ENCODE measurements around the gene ADAMTS8. TPM values are rescaled to one million over a fixed set of nuclear protein-coding genes. Genes with fewer than 3 reads are reported as not detected.

Gene ADAMTS8
- polyA plus RNA-seq, 1 of the 3 experiments (the other 2 are of a cell fraction), result not detected

DNA sequence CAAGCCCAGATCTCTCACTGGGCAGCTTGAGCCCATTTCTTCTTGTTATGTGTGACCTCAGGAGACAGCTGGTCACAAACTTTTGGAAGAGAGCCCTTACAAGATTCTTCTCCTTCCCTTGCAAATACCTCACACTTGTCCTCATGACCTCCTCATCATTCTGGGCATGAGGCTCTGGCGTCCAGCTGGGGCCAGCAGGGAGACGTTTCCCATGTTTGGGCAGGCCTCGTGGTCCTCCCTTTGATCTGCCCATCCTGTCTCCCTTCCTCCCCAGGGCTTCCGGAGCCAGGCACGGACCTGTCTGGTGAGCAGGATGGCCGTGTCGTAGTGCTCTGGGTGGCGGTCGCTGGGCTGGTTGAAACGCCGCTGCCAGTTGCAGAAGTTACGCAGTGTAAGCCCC lies 9.7 kb downstream of the ADAMTS8 start:
- no peak for DNase-seq
- Histone ChIP-seq H3K36me3 (replicated peaks in 1 of 2; ENCODE audit: control insufficient read depth in 1 of 2, insufficient read depth in 2 of 2, low read length in 1 of 2) (no peaks in the 10 kb centered on the region), H3K9ac (no peak overlapping the region), H3K4me1 (ENCODE audit: control insufficient read depth in 1 of 2, insufficient read depth in 2 of 2, low read depth in 1 of 2, low read length in 1 of 2) (no peaks in the 10 kb centered on the region), H3K4me3 (ENCODE audit: low read depth in 2 of 2, low read length in 1 of 2) (no peak overlapping the region), H3K4me2 (no peak overlapping the region), H3K9me2 (no peaks in the 10 kb centered on the region), H4K20me1 (ENCODE audit: insufficient read depth) (no peaks in the 10 kb centered on the region), H3K27ac (ENCODE audit: low read depth in 2 of 2, low read length in 1 of 2) (no peak overlapping the region), H3F3A (replicated peaks; ENCODE audit: insufficient read depth) (peaks cover 2% of the 10 kb centered on the region), H3K27me3 (ENCODE audit: insufficient read depth) (peaks cover 10% of the 10 kb centered on the region; the same call in 1 of the 2 replicates), H3K79me2 (ENCODE audit: insufficient read depth) (no peaks in the 10 kb centered on the region), H3K9me3 (no peaks in the 10 kb centered on the region), H2AFZ (ENCODE audit: low read depth) (no peak overlapping the region)
- TF ChIP-seq NRF1 (IDR thresholded peaks at IDR 0.05; ENCODE audit: low read depth, low read length), result no peak
- no peak for TF ChIP-seq CTCF (IDR thresholded peaks at IDR 0.05)
- TF ChIP-seq ELF1 (IDR thresholded peaks at IDR 0.05), result no peak
- TF ChIP-seq JUND (IDR thresholded peaks at IDR 0.05), result no peak
- TF ChIP-seq, protein P1, sequence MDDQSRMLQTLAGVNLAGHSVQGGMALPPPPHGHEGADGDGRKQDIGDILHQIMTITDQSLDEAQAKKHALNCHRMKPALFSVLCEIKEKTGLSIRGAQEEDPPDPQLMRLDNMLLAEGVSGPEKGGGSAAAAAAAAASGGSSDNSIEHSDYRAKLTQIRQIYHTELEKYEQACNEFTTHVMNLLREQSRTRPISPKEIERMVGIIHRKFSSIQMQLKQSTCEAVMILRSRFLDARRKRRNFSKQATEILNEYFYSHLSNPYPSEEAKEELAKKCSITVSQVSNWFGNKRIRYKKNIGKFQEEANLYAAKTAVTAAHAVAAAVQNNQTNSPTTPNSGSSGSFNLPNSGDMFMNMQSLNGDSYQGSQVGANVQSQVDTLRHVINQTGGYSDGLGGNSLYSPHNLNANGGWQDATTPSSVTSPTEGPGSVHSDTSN (IDR thresholded peaks at IDR 0.05), result no peak
- TF ChIP-seq NFIC (IDR thresholded peaks at IDR 0.05; ENCODE audit: borderline replicate concordance), result no peak
- no peak for TF ChIP-seq RCOR1 (IDR thresholded peaks at IDR 0.05; ENCODE audit: low read length)
- no peak for TF ChIP-seq RFX5 (IDR thresholded peaks at IDR 0.05; ENCODE audit: low read length)
- no peak for TF ChIP-seq POLR2AphosphoS5 (IDR thresholded peaks at IDR 0.05; ENCODE audit: low read depth, low read length)
- no peak for TF ChIP-seq TAF1 (IDR thresholded peaks at IDR 0.05; ENCODE audit: borderline replicate concordance, low read depth, low read length)
- no peak for TF ChIP-seq TEAD4 (IDR thresholded peaks at IDR 0.05; ENCODE audit: borderline replicate concordance, insufficient read depth)
- no peak for TF ChIP-seq USF2 (IDR thresholded peaks at IDR 0.05; ENCODE audit: borderline replicate concordance, low read depth, low read length)
- no peak for TF ChIP-seq TCF12 (IDR thresholded peaks at IDR 0.05)
- TF ChIP-seq REST (IDR thresholded peaks at IDR 0.05; ENCODE audit: low read depth, low read length), result no peak
- TF ChIP-seq EZH2phosphoT487 (IDR thresholded peaks at IDR 0.05; ENCODE audit: borderline replicate concordance, low read depth), result no peak
- 80% methylated on average over 10 of the region's 12 CpGs for WGBS (ENCODE audit: low lambda C conversion rate)
- POLR2A ChIA-PET, result no interaction called here
- CTCF ChIA-PET, result interaction anchor here (1.3 to 3.2 kb wide), 3 partner anchors 10 to 443 kb away, joined by 3 to 14 read pairs (median 8); partner anchors contain the start of gene ADAMTS8
